ACC112 (cell line): ENCODE measurements around the gene STYX.

Experiments
- H2AFZ ChIP-seq: fragments of 200-600 bp; sonication (generic); one replicate; pipeline ENCODE4 v1.6.0; 2017; ENCODE audit warnings: antibody characterized with exemption, low read length; ENCODE audit not compliant: unreplicated experiment
- H3K27ac ChIP-seq: fragments of 200-600 bp; sonication (generic); 2 replicates; pipeline ENCODE4 v1.5.1; 2014; ENCODE audit warnings: low read depth, mild to moderate bottlenecking, antibody characterized with exemption, low read length, moderate library complexity
- H3K27me3 ChIP-seq: fragments of 200-600 bp; sonication (generic); 2 replicates; pipeline ENCODE4 v1.6.1; 2014; ENCODE audit warnings: mild to moderate bottlenecking, antibody characterized with exemption, low read length, moderate library complexity, mixed read lengths; ENCODE audit not compliant: insufficient read depth
- H3K36me3 ChIP-seq: fragments of 200-600 bp; sonication (generic); 2 replicates; pipeline ENCODE4 v1.6.1; 2016; ENCODE audit warnings: mild to moderate bottlenecking, antibody characterized with exemption, low read length, moderate library complexity, mixed read lengths; ENCODE audit not compliant: insufficient read depth
- H3K4me1 ChIP-seq: fragments of 200-600 bp; sonication (generic); one replicate; pipeline ENCODE4 v1.6.1; 2016; ENCODE audit warnings: low read length, mixed read lengths; ENCODE audit not compliant: insufficient read depth, unreplicated experiment, control insufficient read depth
- H3K4me3 ChIP-seq: fragments of 200-600 bp; sonication (generic); 2 replicates; pipeline ENCODE4 v1.5.1; 2014; ENCODE audit warnings: mild to moderate bottlenecking, low read depth, low read length
- H3K79me2 ChIP-seq: fragments of 200-600 bp; sonication (generic); one replicate; pipeline ENCODE4 v1.6.0; 2016; ENCODE audit warnings: low read length; ENCODE audit not compliant: control insufficient read depth, unreplicated experiment, insufficient read depth

The STYX gene

DNA sequence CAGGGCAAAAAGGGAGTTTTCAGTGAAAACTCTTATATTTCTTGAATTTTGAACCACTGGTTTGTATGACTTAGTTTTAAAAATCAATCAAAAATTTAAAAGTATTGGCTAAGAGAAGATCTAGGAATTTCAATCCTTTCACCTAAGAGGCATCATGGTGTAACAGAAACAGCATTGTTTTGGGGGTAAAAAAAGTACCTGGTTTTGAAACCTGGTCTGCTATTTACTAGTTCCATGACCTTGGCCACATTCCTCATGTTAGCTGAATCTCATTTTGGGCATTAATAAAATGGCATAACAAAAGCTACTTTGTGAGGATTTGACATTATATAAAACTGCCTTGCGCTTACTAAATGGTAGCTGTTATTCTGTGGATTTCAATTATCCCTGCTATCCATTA, 78.1 kb downstream of the STYX start:
- Histone ChIP-seq H3K79me2 (no peaks in the 10 kb centered on the region), H3K4me1 (peaks cover 6% of the 10 kb centered on the region), H2AFZ (no peak overlapping the region), H3K27ac (no peak overlapping the region), H3K36me3 (no peaks in the 10 kb centered on the region), H3K27me3 (no peaks in the 10 kb centered on the region), H3K4me3 (no peak overlapping the region)

DNA sequence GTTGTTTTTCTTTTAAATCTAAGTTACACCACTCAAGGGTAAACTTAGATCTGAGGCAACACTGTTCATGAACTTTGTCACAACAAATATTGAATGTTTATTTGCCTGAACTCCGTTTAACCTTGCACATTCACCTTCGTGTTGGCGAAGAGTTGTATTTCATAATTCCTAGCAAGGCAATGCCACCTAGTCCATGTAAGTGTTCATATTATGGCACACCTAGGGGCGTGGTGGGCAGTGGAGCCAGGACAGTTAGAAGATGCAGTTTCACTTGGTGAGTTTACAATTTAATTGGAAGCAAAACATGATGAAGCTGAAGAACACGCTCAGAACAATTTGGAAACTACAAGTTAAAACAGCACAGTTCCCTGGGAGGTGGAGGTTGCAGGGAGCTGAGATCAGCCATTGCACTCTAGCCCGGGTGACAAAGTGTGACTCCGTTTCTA, 91.9 kb downstream of the STYX start:
- Histone ChIP-seq H3K36me3 (no peaks in the 10 kb centered on the region), H2AFZ (no peak overlapping the region), H3K27ac (no peak overlapping the region)

DNA sequence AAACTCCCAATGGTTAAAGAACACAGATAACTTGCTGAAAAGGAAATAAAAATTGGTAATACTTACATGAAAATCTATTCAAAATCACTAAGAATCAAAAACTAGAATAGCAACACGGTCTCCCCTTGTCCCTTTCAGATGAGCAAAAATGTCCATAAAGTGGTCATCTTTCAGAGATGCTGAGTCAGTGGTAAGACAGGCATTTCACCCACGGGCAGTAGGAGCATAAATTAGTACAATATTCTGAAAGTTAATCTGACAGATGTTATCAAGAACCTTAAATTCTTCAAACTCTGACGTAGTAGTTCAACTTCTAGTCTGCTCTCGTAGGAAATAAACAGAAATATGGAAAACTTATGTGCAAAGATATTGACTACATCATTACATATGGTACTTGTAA, 94.5 kb downstream of the STYX start:
- Histone ChIP-seq H3K36me3 (no peaks in the 10 kb centered on the region), H2AFZ (peak overlapping the region; percentile 41), H3K27me3 (no peaks in the 10 kb centered on the region), H3K4me1 (peaks cover 9% of the 10 kb centered on the region), H3K79me2 (no peaks in the 10 kb centered on the region), H3K27ac (0 out of 2 replicates have a peak overlapping the region, but pooled peaks have one; percentile 0), H3K4me3 (no peak overlapping the region)

More for the DNA sequence above, 91.9 kb downstream of the STYX start:
- no peak overlapping the region for H3K4me3 ChIP-seq
- H3K4me1 ChIP-seq: peaks cover 9% of the 10 kb centered on the region
- no peaks in the 10 kb centered on the region for H3K27me3 ChIP-seq
- H3K79me2 ChIP-seq: no peaks in the 10 kb centered on the region
